Measurements from ENCODE around the gene DPYSL5.

DPYSL5 gene

DNA sequence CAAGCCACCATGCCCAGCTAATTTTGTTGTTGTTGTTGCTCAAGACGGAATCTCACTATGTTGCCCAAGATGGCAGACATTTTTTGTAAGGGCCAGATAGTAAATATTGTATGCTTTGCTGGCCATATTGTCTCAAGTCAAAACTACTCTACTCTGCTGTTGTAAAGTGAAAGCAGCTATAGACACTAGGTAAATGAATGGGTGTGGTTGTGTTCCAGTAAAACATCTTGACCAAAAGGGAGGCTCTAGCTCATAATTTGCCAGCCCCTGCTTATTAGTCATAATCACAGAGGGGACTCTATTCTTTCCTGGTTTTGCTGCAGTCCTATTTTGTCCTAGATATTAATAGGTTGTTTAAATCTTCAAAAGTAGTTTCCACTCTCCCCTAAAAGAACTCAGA is 147.1 kb downstream of the DPYSL5 start:
- DNase-seq (ENCODE audit: low spot score): no peak
- H3K27ac ChIP-seq: no peak overlapping the region
- POLR2A ChIA-PET (ENCODE audit: low non-redundant PET): no interaction called here
- TF ChIP-seq, protein P1, sequence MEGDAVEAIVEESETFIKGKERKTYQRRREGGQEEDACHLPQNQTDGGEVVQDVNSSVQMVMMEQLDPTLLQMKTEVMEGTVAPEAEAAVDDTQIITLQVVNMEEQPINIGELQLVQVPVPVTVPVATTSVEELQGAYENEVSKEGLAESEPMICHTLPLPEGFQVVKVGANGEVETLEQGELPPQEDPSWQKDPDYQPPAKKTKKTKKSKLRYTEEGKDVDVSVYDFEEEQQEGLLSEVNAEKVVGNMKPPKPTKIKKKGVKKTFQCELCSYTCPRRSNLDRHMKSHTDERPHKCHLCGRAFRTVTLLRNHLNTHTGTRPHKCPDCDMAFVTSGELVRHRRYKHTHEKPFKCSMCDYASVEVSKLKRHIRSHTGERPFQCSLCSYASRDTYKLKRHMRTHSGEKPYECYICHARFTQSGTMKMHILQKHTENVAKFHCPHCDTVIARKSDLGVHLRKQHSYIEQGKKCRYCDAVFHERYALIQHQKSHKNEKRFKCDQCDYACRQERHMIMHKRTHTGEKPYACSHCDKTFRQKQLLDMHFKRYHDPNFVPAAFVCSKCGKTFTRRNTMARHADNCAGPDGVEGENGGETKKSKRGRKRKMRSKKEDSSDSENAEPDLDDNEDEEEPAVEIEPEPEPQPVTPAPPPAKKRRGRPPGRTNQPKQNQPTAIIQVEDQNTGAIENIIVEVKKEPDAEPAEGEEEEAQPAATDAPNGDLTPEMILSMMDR (conservative IDR thresholded peaks at IDR 0.05; ENCODE audit: low read depth): no peak
- CTCF ChIA-PET: no interaction called here

DNA sequence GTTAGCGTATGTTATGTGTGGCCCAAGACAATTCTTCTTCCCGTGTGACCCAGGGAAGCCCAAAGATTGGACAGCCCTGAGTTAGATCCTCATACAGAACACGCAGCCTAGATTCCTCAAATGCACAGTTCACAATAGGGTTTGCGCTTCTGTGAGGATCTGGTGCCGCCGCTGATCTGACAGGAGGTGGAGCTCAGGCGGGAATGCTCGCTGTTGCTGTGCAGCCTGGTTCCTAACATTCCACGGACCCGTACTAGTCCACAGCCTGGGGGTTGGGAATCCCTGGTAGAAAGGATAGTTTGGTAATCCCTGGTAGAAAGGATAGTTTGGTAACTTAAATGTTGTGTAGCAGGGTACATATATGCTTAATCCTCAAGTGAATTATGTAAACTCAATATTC is 149.5 kb downstream of the DPYSL5 start:
- no peak for DNase-seq (ENCODE audit: low spot score)
- TF ChIP-seq, protein P1 (conservative IDR thresholded peaks at IDR 0.05; ENCODE audit: low read depth): no peak
- no peak overlapping the region for H3K27ac ChIP-seq
- ChIA-PET CTCF (interaction anchor here (2.2 kb wide), 1 partner anchor 19 kb away, joined by 8 read pairs; no protein-coding TSS in a partner anchor), POLR2A (ENCODE audit: low non-redundant PET) (no interaction called here)

DNA sequence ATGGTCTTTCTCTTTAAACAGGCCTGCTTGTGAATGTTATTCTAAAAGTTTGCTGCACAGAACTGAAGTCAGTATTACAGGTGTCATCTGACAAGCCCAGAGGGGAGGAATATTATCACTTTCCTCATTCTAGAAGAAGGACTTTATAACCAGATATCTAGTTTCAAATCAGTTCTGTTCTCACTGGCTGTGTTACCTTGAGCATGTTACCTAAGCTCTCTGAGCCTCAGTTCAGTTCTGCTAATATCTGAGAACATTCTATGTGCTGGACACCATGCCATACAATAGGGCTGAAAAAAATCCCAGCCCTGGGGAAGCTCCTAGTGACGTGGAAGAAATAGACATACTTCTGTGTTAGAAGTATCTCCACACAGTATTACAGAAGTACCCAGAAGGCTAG is 150.4 kb downstream of the DPYSL5 start:
- POLR2A ChIA-PET (ENCODE audit: low non-redundant PET): no interaction called here
- CTCF ChIA-PET: interaction anchor here (2.2 kb wide), 1 partner anchor 19 kb away, joined by 8 read pairs; no protein-coding TSS in a partner anchor

More for the DNA sequence above, 150.4 kb downstream of the DPYSL5 start:
- H3K27ac ChIP-seq: no peak overlapping the region
- no peak for DNase-seq (ENCODE audit: low spot score)
- TF ChIP-seq, protein P1 (conservative IDR thresholded peaks at IDR 0.05; ENCODE audit: low read depth): no peak

All from RWPE1 (cell line).